ENCODE results near the gene ALDH1A3. TPM values are rescaled to one million over a fixed set of nuclear protein-coding genes. Genes with fewer than 3 reads are reported as not detected.

The ALDH1A3 gene
- total RNA-seq, 2 experiments from 2014 or later, result not detected

- no peak overlapping the region for H3K4me3 ChIP-seq (ENCODE audit: low read length)
These were observed 23.0 kb downstream of the ALDH1A3 start for GRCh38 chr15:100902436-100903167.

GRCh38 chr15:100903168-100903554 lies 23.5 kb downstream of the ALDH1A3 start:
- CTCF ChIA-PET, result no interaction called here
- H3K27ac Mint-ChIP-seq, result no peak overlapping the region
- H3K9me3 Mint-ChIP-seq, result no peaks in the 10 kb centered on the region
- H3K4me3 Mint-ChIP-seq, result no peak overlapping the region
- ATAC-seq (ENCODE audit: poor library complexity) (no peak), DNase-seq (no peak)
- intact Hi-C loops (cut with DNase I, micrococcal nuclease), result no loop called here
- peaks cover 0 to 5% of the 10 kb centered on the region in 2 experiments for H3K27me3 ChIP-seq (ENCODE audit: control insufficient read depth in 1 of 2, insufficient read depth in 2 of 2, low read length in 2 of 2)
- no peaks in the 10 kb centered on the region for H3K36me3 ChIP-seq (ENCODE audit: insufficient read depth, low read length)
- TF ChIP-seq CTCF (IDR thresholded peaks at IDR 0.05), result no peak
- no peaks in the 10 kb centered on the region for H3K4me1 ChIP-seq (ENCODE audit: insufficient read depth, low read length)
- no peaks in the 10 kb centered on the region for H3K9me3 ChIP-seq (ENCODE audit: control insufficient read depth in 1 of 2, insufficient read depth in 1 of 2, low read length in 2 of 2)
- H3K4me1 Mint-ChIP-seq (ENCODE audit: low read depth), result no peaks in the 10 kb centered on the region
- no peak overlapping the region for H3K4me3 ChIP-seq (ENCODE audit: low read length)
- POLR2A ChIA-PET, result no interaction called here
- H3K27me3 Mint-ChIP-seq, result peaks cover 11% of the 10 kb centered on the region
- no peaks in the 10 kb centered on the region for H3K36me3 Mint-ChIP-seq (ENCODE audit: low read depth)
- no peak overlapping the region for H3K27ac ChIP-seq (ENCODE audit: low read depth in 1 of 2, low read length in 2 of 2)

More at GRCh38 chr15:100902436-100903167, 23.0 kb downstream of the ALDH1A3 start:
- Mint-ChIP-seq H3K36me3 (ENCODE audit: low read depth) (no peaks in the 10 kb centered on the region), H3K27ac (no peak overlapping the region), H3K27me3 (peaks cover 13% of the 10 kb centered on the region), H3K9me3 (no peaks in the 10 kb centered on the region), H3K4me1 (ENCODE audit: low read depth) (no peaks in the 10 kb centered on the region), H3K4me3 (no peak overlapping the region)
- DNase-seq, result no peak
- H3K27ac ChIP-seq (ENCODE audit: low read depth in 1 of 2, low read length in 2 of 2), result no peak overlapping the region
- ATAC-seq (ENCODE audit: poor library complexity), result no peak
- peaks cover 0 to 5% of the 10 kb centered on the region in 2 experiments for H3K27me3 ChIP-seq (ENCODE audit: control insufficient read depth in 1 of 2, insufficient read depth in 2 of 2, low read length in 2 of 2)
- no peak for TF ChIP-seq CTCF (IDR thresholded peaks at IDR 0.05)
- POLR2A ChIA-PET, result no interaction called here
- intact Hi-C loops (cut with DNase I, micrococcal nuclease), result no loop called here
- H3K9me3 ChIP-seq (ENCODE audit: control insufficient read depth in 1 of 2, insufficient read depth in 1 of 2, low read length in 2 of 2), result no peaks in the 10 kb centered on the region
- H3K4me1 ChIP-seq (ENCODE audit: insufficient read depth, low read length), result no peaks in the 10 kb centered on the region
- CTCF ChIA-PET, result no interaction called here
- H3K36me3 ChIP-seq (ENCODE audit: insufficient read depth, low read length), result no peaks in the 10 kb centered on the region

- Mint-ChIP-seq H3K27me3 (peaks cover 3% of the 10 kb centered on the region), H3K4me1 (ENCODE audit: low read depth) (no peaks in the 10 kb centered on the region), H3K9me3 (no peaks in the 10 kb centered on the region), H3K4me3 (no peak overlapping the region), H3K27ac (no peak overlapping the region), H3K36me3 (ENCODE audit: low read depth) (no peaks in the 10 kb centered on the region)
- H3K36me3 ChIP-seq (ENCODE audit: insufficient read depth, low read length), result no peaks in the 10 kb centered on the region
- peaks cover 0 to 5% of the 10 kb centered on the region in 2 experiments for H3K27me3 ChIP-seq (ENCODE audit: control insufficient read depth in 1 of 2, insufficient read depth in 2 of 2, low read length in 2 of 2)
- H3K4me3 ChIP-seq (ENCODE audit: low read length), result no peak overlapping the region
- ChIA-PET CTCF (no interaction called here), POLR2A (no interaction called here)
- ATAC-seq (ENCODE audit: poor library complexity) (no peak), DNase-seq (no peak)
- TF ChIP-seq CTCF (IDR thresholded peaks at IDR 0.05), result no peak
- intact Hi-C loops (cut with DNase I, micrococcal nuclease), result no loop called here
- no peak overlapping the region for H3K27ac ChIP-seq (ENCODE audit: low read depth in 1 of 2, low read length in 2 of 2)
- no peaks in the 10 kb centered on the region for H3K9me3 ChIP-seq (ENCODE audit: control insufficient read depth in 1 of 2, insufficient read depth in 1 of 2, low read length in 2 of 2)
- H3K4me1 ChIP-seq (ENCODE audit: insufficient read depth, low read length), result no peaks in the 10 kb centered on the region
These were observed 26.2 kb downstream of the ALDH1A3 start for GRCh38 chr15:100905850-100906249.
